ENCODE results near the gene CDC37.

CDC37 gene

DNA sequence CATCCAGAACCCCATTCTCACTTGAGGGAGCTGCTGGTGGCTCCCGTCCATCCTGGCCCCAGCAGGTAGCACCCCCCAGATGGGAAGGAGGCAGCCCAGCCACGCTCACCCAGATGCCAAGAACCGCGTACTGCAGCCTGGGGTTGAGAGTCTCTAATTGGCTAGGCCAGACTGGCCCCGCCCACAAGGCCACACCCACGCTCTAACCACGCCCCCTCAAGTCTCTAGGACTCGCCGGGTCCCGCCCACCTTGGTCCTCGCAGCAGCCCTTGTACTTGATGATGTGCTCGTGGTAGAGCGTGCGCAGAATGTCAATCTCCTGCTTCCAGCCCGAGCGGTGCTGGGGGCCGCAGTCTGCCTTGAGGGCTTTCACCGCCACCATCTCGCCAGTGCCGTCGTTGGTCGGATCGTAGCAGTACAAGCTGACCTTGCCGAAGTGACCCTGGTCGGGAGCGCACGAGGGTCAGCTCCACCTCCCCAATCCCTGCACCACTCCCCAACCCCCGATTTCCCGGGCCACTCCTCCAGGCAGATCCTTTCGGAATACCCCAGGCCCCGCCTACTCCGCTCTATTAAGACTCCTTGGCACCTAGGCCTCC lies 49.5 kb downstream of the CDC37 start:
- DNase-seq (ENCODE audit: low read depth in 2 of 2): peak; percentile 51 to 68

DNA sequence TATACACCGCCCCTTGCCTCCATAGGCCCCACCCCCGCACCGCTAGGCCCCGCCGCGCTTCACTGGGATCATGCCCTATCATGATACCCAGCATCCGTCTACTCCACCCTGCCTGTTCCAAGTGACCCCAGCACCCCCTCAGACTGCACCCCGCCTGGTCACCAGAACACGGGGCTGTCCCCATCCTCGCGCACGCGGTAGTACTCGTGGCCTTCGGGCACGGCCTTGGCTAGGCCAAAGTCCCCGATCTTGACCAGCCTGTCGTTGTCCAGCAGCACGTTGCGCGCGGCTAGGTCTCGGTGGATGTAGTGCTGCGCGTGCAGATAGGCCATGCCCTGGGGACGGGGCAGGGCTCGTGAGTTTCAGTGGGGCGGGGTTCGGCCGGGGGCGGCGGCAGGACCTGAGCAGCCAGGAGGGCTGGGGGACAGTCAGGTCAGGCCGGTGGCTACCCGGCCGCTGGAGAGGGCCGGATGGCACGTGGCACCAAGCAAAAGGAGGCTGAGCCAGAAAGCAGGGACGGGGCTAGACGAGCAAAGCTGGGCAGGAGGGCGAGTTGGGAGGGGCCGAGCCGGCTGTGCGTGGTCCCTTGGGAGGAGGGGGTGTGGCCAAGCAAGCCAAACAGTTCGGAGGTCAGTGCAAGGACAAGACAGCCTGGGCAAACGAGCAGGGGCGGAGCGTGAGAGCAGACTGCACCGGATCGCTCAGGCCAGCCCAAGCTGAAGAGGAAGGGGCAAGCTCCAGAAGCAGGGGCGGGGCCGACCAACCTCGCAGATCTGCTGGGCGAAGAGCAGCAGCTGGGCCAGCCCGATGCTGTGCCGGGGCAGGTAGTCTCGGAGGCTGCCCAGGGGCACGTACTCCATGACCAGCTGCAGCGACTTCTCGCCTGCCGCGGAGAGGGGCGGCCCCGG lies 50.3 kb downstream of the CDC37 start:
- no peak for DNase-seq (ENCODE audit: low read depth in 2 of 2)

DNA sequence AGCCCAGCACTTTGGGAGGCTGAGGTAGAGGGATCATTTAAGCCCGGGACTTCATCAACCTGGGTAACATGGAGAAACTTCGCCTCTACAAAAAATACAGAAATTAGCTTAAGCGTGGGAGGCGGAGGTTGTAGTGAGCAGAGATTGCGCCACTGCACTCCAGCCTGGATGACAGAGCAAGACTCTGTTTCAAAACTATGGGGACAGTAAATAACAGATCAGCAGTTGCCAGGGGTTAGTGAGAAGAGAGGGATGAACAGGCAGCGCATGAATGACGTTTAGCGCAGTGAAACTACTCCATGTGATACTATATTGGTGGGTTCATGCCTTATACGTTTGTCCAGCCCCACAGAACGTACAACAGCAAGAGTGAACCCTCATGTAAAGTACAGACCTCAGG lies 56.8 kb downstream of the CDC37 start:
- no peak for DNase-seq (ENCODE audit: low read depth in 2 of 2)

DNA sequence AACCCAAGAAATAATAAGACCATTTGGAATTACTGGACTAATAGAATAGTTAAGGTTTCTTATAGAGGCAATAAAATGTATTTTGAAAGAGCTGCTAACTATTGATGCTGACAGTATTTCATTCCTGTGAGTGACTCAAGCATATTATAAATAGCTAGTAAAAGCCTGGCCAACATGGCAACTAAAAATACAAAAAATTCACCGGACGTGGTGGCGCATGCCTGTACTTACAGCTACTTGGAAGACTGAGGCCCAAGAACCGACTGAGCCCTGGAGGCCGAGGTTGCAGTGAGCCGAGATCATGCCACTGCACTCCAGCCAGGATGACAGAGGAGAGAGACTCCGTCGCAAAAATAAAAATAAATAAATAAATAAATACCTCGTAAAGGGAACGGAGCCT lies 58.6 kb downstream of the CDC37 start:
- DNase-seq (ENCODE audit: low read depth in 2 of 2): no peak

DNA sequence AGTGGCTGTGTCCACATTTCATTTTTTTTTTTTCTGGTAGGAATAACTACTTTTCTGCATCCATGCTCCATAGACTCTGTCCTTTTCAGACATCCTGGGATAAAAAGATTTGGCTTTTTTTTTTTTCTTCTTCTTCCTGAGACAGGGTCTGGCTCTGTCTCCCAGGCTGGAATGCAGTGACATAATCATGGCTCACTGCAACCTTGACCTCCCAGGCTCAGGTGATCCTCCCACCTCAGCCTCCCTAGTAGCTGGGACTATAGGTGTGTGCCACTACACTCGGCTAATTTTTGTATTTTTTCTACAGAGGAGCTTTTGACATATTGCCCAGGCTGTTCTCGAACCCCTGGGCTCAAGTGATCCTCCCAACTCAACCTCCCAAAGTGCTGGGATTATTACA lies 59.8 kb downstream of the CDC37 start:
- DNase-seq (ENCODE audit: low read depth in 2 of 2): no peak
